Measurements from ENCODE around the gene FOSB. TPM values are rescaled to one million over a fixed set of nuclear protein-coding genes. Genes with fewer than 3 reads are reported as not detected.

The FOSB gene
- total RNA-seq, 4 donors from 2014 or later = 1.9 to 38.0 (median 15.6) TPM

DNA sequence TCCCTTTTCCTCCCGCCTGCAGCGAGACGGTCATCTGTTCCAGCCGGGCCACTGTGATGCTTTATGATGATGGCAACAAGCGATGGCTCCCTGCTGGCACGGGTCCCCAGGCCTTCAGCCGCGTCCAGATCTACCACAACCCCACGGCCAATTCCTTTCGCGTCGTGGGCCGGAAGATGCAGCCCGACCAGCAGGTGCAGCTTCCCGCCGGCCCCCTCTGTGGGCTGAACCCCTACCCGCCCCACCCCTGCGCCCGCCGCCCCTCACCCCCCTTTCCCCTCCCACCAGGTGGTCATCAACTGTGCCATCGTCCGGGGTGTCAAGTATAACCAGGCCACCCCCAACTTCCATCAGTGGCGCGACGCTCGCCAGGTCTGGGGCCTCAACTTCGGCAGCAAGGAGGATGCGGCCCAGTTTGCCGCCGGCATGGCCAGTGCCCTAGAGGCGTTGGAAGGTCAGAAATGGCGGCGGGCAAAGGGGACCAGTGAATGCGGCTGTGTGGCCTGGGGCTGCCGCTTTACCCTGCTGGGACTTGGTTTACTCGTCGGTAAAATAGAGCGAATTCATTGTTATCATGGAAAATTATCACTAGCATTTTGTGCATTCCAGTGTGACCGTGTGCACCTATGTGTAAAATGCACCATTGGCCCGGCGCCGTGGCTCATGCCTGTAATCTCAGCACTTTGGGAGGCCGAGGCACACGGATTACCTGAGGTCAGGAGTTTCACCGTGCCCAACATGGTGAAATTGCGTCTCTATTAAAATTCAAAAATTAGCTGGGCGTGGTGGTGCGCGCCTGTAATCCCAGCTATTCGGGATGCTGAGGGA lies 50.1 kb downstream of the FOSB start:
- H3K27ac ChIP-seq = peak overlapping the region in 1 of 4 donors; percentile 87
- no peak for TF ChIP-seq EP300 (IDR thresholded peaks at IDR 0.05)
- TF ChIP-seq POLR2AphosphoS5 (IDR thresholded peaks at IDR 0.05) = no peak
- TF ChIP-seq, protein P1, sequence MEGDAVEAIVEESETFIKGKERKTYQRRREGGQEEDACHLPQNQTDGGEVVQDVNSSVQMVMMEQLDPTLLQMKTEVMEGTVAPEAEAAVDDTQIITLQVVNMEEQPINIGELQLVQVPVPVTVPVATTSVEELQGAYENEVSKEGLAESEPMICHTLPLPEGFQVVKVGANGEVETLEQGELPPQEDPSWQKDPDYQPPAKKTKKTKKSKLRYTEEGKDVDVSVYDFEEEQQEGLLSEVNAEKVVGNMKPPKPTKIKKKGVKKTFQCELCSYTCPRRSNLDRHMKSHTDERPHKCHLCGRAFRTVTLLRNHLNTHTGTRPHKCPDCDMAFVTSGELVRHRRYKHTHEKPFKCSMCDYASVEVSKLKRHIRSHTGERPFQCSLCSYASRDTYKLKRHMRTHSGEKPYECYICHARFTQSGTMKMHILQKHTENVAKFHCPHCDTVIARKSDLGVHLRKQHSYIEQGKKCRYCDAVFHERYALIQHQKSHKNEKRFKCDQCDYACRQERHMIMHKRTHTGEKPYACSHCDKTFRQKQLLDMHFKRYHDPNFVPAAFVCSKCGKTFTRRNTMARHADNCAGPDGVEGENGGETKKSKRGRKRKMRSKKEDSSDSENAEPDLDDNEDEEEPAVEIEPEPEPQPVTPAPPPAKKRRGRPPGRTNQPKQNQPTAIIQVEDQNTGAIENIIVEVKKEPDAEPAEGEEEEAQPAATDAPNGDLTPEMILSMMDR (IDR thresholded peaks at IDR 0.05) = no peak
- TF ChIP-seq POLR2A (IDR thresholded peaks at IDR 0.05) = no peak

DNA sequence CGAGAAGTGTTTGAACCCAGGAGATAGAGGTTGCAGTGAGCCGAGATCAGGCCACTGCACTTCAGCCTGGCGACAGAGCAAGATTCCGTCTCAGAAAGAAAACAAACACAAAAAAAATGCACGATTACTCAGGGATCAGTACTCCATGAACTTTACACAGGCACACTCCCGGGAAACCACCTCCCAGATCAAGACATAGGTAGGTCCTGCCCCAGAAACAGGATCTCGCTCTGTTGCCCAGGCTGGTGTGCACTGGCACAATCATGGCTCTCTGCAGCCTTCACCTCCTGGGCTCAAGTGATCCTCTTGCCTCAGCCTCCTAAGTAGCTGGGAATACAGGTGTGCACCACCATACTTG lies 50.7 kb downstream of the FOSB start:
- peaks cover 0 to 74% of the 10 kb centered on the region in 2 donors for H3K36me3 ChIP-seq
- peaks cover 5 to 71% (median 20%) of the 10 kb centered on the region in 3 donors for H3K4me1 ChIP-seq
- no peak overlapping the region for H3K27ac ChIP-seq
- no peak overlapping the region for H3K4me3 ChIP-seq
- no peaks in the 10 kb centered on the region for H3K9me3 ChIP-seq
- TF ChIP-seq, protein P1 (IDR thresholded peaks at IDR 0.05) = no peak
- TF ChIP-seq EP300 (IDR thresholded peaks at IDR 0.05) (no peak), POLR2AphosphoS5 (IDR thresholded peaks at IDR 0.05) (no peak), POLR2A (IDR thresholded peaks at IDR 0.05) (no peak)
- ATAC-seq = no peak
- no peaks in the 10 kb centered on the region for H3K27me3 ChIP-seq
- WGBS, 2 donors (ENCODE audit: low coverage in 1 of 2) = 69 to 83% methylated on average over 3 to 7 of the region's 7 CpGs

More for the DNA sequence above, 50.1 kb downstream of the FOSB start:
- H3K9me3 ChIP-seq = no peaks in the 10 kb centered on the region
- peaks cover 5 to 72% (median 22%) of the 10 kb centered on the region in 3 donors for H3K4me1 ChIP-seq
- no peak overlapping the region for H3K4me3 ChIP-seq
- 77 to 88% methylated on average over 9 to 18 of the region's 50 CpGs for WGBS, 2 donors (ENCODE audit: low coverage in 1 of 2)
- H3K36me3 ChIP-seq = peaks cover 0 to 68% of the 10 kb centered on the region in 2 donors
- H3K27me3 ChIP-seq = no peaks in the 10 kb centered on the region
- ATAC-seq = no peak

DNA sequence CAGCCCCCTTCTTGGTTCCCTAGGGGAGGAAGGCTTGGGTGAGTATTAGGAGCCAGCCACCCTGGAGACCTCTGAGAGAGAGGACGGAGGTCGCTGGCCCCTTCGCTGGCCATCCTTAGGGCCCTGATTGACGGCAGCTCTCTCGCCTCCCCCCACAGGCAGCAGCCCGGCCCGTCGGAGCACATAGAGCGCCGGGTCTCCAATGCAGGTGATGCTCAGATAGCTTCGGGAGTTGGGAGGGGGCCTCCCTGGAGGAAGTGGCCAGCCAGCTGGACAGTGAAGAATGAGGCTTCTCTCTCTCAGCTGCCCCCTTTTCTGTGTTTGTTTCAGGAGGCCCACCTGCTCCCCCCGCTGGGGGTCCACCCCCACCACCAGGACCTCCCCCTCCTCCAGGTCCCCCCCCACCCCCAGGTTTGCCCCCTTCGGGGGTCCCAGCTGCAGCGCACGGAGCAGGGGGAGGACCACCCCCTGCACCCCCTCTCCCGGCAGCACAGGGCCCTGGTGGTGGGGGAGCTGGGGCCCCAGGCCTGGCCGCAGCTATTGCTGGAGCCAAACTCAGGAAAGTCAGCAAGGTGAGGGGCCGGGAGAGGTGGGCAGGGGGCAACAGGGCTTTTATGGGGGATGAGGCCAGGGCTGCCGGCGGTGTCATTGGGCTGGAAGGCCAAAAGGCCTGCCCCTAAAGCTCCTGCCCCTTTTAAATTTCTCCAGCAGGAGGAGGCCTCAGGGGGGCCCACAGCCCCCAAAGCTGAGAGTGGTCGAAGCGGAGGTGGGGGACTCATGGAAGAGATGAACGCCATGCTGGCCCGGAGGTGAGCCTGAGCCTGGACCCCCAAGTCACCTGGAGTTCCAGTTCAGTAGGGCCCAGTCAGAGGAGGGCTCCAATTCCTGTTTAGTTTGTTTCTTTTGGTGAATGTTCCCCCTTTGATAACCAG lies 54.5 kb downstream of the FOSB start:
- H3K4me1 ChIP-seq = peaks cover 0 to 68% (median 0%) of the 10 kb centered on the region in 3 donors
- no peak overlapping the region for H3K4me3 ChIP-seq
- H3K27me3 ChIP-seq = no peaks in the 10 kb centered on the region
- H3K9me3 ChIP-seq = no peaks in the 10 kb centered on the region
- TF ChIP-seq POLR2AphosphoS5 (IDR thresholded peaks at IDR 0.05) = no peak
- TF ChIP-seq, protein P1 (IDR thresholded peaks at IDR 0.05) = no peak
- no peak for TF ChIP-seq POLR2A (IDR thresholded peaks at IDR 0.05)
- no peak for TF ChIP-seq EP300 (IDR thresholded peaks at IDR 0.05)
- ATAC-seq = no peak
- peaks cover 0 to 97% of the 10 kb centered on the region in 2 donors for H3K36me3 ChIP-seq
- 65% methylated on average over 10 of the region's 24 CpGs; no CpG with 5 or more reads in 1 of the 2 donors for WGBS, 2 donors (ENCODE audit: low coverage in 1 of 2)
- H3K27ac ChIP-seq = peak overlapping the region in 3 of 4 donors; percentile 20 to 70 (median 38)

DNA sequence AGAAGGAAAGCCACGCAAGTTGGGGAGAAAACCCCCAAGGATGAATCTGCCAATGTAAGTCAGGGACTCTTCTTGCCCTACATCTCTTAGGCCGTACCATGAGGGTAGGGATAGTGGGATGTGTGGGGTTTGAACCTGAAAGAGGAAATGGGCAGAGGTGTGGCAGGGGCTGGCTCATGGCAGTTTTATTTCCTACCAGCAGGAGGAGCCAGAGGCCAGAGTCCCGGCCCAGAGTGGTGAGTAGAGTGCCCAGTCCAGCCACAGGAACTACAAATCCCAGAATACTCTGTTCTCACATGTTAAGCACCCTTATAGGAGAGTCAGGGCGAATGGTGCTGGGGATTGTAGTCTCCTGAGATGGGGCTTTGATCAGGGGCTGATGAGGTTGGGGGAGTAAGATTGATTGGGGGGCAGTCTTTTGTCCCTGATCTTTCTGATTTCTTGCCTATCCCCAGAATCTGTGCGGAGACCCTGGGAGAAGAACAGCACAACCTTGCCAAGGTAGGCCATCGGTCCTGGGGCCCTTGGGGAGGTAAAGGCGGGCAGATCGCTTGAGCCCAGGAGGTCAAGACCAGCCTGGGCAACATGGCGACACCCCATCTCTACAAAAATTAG lies 56.0 kb downstream of the FOSB start:
- H3K4me1 ChIP-seq = peaks cover 0 to 79% (median 6%) of the 10 kb centered on the region in 3 donors
- peak; percentile 95 for ATAC-seq
- WGBS, 2 donors (ENCODE audit: low coverage in 1 of 2) = 32 to 67% methylated on average over 3 of the region's 9 CpGs
- H3K4me3 ChIP-seq = no peak overlapping the region
- H3K9me3 ChIP-seq = no peaks in the 10 kb centered on the region
- H3K36me3 ChIP-seq = peaks cover 0 to 85% of the 10 kb centered on the region in 2 donors
- H3K27ac ChIP-seq = peak overlapping the region in 3 of 4 donors; percentile 70 to 75 (median 74)
- TF ChIP-seq, protein P1 (IDR thresholded peaks at IDR 0.05) = peak in 3 of 4 experiments; percentile 91 to 93 (median 92)
- TF ChIP-seq POLR2A (IDR thresholded peaks at IDR 0.05) (no peak), POLR2AphosphoS5 (IDR thresholded peaks at IDR 0.05) (peak; percentile 18)
- no peaks in the 10 kb centered on the region for H3K27me3 ChIP-seq

All from gastroesophageal sphincter (tissue), 4 donors.